ENCODE results near the gene PRCP.
"Not testable (repeated sequence)": the region's sequence is repeated elsewhere in the genome, so short reads cannot be mapped to it uniquely, and the experiment has no call there.

PRCP gene

DNA sequence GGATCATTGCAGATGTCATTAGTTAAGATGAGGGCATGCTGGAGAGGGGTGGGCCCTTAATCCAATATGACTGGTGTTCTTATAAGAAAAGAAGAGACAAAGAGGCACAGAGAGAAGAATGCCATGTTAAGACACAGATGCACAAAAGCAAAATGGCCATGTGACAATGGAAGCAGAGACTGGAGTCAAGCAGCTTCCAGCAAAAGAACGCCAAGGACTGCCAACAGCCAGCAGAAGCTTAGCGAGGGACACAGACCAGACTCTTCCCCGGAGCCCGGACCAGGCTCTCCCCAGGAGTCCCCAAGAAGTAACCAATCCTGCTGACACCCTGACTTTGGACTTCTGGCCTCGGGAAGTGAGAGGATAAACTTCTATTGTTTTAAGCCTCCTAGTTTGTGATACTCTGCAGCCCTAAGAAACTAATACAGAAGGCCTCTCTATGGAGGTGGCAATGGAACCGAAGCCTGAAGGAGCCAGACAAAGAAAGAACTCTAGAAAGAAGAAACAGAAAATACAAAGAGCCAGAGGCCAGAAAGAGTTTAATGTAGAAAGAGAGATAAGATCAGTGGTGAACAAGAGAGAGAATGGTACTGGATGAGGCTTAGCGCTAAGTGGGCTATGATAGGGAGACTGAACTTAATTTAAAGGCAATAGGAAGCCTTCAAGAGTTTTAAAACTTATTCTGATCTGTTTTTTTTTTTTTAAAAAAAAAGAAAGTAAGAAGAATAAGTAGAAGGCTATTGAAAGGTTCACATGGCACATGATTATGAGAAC lies 27.7 kb downstream of the PRCP start:
- no peak for DNase-seq (ENCODE audit: low read depth, low spot score)

DNA sequence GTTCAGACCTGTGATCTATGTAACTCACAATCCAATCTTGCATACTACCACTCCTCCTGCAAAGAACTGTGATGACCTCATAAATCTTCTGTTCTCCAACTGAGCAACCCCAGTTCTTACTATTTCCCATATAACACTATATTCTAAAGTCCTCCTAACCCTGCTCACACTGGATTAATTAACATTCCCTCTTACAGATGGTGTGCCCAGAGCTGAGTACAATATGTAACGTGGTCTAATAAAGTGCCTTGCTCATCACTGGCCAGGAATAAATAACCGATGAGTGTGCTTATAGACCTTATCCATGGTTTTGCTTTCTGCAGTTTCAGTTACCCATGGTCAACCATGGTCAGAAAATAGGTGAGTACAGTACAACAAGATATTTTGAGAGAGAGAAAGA lies 28.6 kb downstream of the PRCP start:
- DNase-seq (ENCODE audit: low read depth, low spot score): no peak

DNA sequence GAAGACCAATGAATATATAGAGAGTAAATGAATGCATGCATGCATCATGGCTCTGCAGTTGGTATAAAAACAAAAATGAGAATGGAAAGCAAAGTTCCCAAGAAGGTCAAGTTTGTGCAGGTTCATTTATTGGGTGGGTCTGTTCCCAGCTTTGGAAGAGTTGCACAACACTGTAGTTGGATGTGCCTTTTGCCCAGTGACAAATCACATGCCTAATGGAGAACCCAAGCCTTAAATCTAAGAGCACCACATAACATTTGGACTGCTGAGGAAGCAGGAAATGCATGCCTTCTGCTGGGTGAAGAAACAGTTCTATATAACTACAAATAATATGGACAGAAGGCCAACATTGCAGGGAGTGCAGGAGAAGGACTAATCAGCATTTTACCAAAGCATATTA lies 30.6 kb downstream of the PRCP start:
- no peak for DNase-seq (ENCODE audit: low read depth, low spot score)

DNA sequence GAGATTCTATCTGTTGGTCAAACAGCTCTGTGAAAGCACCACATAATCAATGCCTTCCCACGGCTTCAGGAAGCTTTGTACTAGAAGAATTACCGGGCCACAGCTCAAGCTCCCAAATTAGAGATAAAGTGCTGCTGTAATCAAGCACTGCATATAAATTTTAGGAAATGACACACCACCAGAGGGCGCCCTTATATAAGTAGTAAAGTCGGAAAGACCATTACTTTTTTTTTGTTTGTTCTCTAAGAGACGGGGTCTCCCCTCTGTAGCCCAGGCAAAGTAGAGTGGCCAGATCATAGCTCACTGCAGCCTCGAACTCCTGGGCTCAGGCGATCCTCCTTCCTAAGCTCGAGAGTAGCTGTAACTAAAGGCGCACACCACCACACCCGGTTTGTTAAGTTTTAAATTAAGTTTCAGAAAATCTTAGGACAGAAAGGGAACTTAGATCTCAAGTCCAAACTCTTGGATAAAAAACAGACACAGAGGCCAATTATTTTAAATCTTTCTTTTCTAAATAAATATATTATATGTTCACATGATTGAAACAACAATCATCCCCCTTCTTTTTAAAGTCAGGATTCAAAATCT lies 32.6 kb downstream of the PRCP start:
- peak; percentile 65 for DNase-seq (ENCODE audit: low read depth, low spot score)

DNA sequence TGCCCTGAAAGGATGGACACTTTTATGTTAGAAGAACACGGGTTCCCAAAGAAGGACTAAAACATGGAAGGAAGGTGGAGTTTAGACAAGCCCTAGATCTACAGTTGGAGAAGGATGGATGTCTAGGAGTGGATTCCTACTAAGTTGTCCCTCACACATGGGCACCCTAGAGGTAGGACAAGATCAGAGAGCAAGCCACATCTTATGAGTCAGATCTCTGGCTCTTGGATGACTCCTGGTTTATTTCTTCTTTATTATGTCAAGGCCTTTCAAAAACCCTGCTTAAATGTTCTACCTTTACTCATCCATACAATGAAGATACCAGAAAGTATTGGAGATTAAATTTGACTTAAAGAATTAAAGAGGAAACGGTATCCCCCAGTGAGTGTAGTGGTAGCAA lies 34.4 kb downstream of the PRCP start:
- DNase-seq (ENCODE audit: low read depth, low spot score): no peak

DNA sequence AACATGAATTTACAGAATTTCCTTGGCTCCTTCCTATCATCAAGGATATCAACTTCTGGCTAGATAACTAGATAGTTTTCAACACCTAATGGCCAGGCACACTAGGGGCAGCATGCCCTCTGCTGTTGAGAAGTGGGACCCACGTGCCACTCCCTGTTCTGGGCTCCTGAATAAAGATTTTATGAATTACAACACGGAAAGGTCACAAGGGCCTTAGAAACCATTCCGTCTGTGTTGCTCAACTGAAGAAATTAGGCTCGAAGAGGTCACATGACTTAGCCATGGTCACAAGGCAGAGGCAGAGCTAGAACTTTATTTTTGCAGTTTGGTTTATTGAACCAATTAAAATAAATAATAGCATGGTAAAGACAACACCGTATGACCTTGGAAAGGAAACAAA lies 36.0 kb downstream of the PRCP start:
- no peak for DNase-seq (ENCODE audit: low read depth, low spot score)

DNA sequence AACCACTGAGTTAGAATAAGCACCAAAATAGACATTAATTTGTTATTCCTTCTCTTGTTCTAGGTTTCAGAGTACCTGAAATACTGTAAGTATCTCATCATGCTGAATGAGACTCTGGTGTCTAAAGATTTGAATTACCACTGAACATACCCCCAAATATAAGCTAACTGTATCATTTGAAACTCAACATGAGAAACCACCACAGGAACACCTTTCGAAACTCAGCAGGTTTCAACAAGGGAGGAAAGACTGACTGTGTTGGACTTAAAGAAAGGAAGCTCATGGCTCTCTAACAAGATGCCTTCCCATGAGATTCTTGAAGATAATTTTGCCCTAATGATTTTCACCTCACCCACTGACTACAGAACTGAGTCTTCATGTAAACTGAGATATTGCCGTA lies 37.0 kb downstream of the PRCP start:
- no peak for DNase-seq (ENCODE audit: low read depth, low spot score)

DNA sequence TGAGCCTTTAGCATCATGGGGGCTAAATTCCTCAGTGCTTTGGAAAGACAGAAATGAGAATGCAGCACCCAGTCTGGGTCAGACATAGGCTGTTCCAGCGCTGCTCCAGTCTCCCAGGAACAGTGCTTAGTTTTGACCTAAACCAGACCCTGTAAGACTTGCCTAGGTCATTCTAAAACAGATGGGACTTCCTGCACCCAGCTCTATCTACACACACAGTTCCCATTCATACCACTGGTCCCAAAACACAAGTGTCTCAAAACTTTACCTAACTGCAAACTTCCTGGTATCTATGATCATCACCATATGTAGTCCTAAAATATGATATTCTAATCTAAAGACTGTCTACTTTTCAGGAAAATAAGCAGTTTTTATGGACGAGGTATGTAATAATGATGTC lies 37.9 kb downstream of the PRCP start:
- DNase-seq (ENCODE audit: low read depth, low spot score): no peak

DNA sequence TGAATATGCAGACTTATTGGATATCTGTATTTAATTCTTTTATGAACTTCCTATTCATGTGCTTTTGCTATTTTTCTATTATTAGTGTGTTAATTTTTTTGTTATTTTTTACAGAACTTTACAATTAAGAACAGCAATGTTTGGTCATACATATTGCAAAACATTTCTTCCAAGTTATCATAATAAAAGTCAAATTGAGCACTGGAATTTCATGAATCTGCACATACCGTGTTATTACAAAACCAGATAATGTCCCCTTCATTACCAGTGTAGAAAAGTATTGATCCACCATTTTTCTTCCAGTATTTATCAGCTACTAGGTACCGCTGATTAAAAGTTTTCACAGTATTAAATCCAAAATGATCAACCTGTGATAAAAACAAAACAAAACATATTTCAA lies 40.5 kb downstream of the PRCP start:
- DNase-seq (ENCODE audit: low read depth, low spot score): no peak

DNA sequence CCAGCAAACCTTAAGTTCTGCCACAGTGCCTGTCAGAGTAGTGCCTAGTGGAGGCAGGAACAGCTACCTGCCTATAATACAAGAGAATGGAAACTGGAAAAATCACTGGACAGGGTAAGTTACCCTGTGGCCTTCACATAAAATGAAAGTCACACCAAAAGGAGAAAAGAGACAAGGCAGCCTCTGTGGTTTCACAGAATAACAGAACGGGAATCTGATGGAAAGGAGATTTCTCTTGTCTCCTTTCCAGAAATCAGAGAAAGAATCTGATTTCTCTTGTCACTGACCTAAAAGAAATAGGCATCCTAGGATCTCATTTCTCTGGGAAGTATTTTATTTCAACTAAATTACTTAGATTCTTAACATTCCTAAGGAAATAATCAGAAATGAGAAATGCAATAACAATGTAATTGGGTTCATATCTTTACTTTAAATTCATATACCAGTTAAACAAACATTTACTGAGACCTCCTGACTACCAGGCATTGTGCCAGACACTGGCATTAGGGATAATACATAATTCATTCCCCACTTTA lies 41.6 kb downstream of the PRCP start:
- no peak for DNase-seq (ENCODE audit: low read depth, low spot score)

DNA sequence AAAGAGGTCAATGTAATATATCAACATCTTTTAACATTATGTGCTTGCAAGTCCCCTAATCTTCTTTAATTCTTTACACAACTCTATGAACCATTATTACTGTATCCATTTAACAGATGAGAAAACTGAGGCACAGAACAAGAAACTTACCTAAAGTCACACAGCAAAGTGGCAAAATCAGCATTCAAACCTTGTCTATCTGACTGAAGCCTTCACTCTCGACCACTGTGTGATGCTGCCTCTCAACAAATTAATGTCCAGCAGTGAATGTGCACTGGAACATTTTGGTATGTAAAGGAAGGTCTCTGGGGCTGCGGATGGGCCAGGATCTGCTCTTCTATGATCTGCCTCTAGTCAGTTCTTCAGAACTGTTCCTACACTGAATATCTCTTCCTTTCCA lies 42.1 kb downstream of the PRCP start:
- no peak for DNase-seq (ENCODE audit: low read depth, low spot score)

DNA sequence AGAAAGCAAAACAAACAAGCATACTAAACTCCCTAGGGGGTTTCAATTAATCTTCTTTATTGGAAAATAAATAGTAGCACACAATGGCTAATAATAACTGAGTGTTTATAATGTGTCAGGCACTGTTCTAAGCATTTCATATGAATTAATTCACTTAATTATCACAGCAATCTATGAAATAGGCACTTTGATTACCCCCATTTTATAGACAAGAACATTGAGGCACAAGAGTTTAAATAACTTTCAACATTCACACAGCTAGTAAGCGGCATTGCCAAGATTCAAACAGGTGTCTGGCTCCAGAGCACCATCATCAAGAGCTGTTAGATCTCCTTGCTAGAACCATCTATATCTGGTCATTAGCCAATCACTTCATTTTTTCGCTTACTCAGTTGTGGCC lies 43.1 kb downstream of the PRCP start:
- DNase-seq (ENCODE audit: low read depth, low spot score): no peak

DNA sequence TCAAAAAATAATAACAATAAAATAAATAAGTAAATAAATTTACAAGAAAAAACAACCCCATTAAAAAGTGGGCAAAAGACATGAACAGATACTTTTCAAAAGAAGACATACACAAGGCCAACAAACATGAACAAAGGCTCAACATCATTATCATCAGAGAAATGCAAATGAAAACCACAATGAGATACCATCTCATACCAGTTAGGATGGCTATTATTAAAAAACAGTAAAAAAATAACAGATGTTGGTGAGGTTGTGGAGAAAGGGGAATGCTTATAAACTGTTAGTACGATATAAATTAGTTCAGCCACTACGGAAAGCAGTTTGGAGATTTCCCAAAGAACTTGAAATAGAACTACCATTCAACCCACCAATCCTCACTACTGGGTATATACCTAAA lies 44.6 kb downstream of the PRCP start:
- no peak for DNase-seq (ENCODE audit: low read depth, low spot score)

DNA sequence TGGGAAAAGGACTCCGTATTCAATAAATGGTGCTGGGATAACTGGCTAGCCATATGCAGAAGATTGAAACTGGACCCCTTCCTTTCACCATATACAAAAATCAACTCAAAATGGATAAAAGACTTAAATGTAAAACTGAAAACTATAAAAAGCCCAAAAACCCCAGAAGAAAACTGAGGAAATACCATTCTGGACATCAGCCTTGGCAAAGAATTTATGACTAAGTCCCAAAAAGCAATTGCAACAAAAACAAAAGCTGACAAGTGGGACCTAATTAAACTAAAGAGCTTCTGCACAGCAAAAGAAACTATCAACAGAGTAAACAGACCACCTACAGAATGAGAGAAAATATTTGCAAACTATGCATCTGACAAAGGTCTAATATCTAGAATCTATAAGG lies 45.3 kb downstream of the PRCP start:
- not testable (repeated sequence) for DNase-seq (ENCODE audit: low read depth, low spot score)

DNA sequence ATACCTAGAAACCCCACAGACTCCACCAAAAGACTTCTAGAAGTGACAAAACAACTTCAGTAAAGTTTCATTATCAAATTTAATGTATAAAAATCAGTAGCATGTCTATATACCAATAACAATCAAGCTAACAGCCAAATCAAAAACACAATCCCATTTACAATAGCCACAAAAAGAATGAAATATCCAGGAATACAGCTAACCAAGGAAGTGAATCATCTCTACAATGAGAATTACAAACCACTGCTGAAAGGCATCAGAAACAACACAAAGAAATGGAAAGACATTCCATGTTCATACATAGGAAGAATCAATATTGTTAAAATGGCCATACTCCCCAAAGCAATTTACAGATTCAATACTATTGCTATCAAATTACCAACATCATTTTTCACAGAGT lies 46.0 kb downstream of the PRCP start:
- DNase-seq (ENCODE audit: low read depth, low spot score): no peak

DNA sequence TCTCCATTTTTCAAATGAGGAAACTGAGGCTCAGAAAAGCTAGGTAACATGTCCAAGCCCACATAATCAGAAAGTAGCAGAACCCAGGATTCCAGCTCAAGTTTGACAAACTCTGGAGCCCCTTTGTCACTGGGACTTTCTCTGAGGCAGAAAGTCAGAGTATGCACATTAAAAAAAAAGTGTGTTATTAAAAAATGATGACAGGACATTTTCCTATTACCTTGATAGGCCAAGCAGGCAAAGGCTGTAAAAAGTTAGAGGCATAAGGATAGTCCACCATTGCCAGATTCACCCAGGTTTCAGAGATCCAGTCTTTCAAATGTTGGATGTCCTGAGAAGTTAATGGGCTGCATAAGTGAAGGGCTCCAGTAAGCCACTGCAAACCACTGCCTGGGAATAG lies 51.4 kb downstream of the PRCP start:
- no peak for DNase-seq (ENCODE audit: low read depth, low spot score)

DNA sequence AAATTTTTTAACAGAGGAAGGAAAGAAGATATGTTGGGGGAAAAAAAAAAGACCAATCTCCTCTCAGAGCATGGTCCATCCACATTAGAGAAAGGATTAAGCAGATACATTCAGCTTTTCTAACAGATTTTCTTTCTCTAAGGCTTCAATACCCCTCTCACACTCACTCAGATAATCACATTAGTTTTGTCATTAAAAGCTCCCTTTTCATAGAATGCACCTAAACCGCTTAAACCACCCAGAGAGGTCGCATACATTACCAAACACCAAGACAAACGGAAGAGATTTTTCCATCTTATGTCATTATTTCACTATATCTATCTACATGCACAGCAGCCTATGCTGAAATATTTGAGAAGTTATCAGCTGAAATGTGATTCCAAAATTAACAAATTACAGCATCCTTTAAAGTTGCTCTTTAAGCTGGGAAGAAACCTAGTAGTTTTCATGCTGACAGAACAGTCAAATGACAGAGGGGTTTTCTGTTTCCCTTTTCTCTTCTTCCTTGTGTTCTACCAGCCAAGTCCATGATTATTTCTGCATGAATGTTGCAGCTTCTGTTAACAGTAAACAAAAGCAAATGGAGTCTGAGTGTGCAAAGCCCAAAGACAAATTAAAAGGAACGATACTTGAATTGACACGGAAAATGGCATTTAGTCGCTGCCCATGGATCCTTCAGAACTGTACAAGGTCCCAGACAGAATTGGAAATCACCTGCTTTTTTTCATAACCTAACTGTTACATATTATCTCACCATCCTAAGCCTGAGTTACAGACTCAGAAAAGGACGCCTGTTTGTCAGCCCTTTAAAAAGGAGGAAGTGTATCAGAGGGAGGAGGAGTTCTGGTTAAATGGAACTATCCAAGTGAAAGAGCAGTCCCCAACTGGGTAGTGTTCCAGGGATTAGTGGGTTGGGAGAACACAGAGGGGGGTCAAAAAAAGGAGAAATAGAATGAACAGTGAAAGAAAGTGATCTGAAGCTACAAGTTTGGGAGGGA lies 54.6 kb downstream of the PRCP start:
- DNase-seq (ENCODE audit: low read depth, low spot score): no peak

DNA sequence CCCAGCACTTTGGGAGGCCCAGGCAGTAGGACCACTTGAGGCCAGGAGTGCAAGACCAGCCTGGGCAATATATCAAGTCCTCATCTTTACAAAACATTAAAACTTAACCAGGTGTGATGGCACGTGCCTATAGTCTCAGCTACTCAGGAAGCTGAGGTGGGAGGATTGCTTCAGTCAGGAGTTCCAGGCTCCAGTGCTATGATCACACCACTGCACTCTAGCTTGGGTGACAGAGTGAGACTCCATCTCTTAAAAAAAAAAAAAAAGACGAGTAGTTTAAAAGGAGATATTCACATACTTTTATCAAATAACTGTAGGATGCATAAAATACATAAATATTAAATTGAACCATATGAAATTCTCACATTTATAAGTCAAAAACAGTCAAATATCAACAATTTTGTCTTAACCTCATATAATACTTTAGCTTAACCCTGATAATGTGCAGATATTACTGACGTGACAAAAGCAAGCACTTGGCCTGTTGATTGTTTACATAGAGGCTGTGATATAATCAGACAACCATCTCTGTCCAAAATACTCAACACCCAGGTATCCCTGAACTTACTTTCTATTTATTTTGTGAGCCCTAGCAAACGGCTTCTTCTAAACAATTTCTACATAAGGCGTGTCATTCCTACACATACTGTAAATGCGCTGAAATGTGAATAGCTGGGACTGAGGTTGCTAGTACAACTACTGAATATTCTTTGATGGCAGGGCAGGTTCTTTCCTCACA lies 57.0 kb downstream of the PRCP start:
- DNase-seq (ENCODE audit: low read depth, low spot score): no peak

DNA sequence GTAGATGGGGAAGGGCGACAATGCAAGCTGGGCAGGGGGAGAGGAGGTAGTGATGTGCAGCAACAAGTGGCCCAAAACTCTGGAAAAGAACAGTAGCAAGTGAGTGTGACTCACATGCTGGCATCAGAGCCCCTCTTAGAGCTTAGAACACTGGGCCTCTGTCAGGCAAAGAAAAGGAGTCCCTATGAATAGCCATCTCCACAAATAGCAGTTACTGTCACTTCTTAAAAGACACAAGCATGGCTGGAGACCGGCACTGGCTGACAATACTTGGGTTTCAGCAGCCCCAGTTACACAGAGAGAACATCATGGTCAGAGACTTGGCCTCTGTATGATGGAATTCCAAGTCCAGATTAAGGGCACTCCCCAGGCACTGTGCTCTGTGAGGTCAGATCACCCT lies 58.2 kb downstream of the PRCP start:
- no peak for DNase-seq (ENCODE audit: low read depth, low spot score)

DNA sequence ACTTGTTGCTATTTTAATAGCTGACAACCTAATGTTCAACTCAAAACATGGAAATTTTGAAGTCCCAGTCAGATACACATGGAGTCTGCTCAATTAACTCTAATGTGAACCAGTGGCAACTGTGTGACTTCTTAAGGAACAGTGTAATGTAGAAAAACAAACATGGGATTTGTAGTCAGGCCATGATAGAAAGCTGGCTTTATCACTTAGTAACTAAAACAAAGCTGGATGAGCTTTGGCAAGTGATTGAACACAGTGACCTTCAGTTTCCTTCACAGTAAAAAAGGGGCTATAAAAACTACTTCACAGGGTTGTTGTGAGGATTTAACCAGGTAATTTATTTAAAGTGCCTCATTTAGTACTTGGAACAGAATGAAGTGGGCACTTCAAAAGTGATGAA lies 62.6 kb downstream of the PRCP start:
- no peak for DNase-seq (ENCODE audit: low read depth, low spot score)

DNA sequence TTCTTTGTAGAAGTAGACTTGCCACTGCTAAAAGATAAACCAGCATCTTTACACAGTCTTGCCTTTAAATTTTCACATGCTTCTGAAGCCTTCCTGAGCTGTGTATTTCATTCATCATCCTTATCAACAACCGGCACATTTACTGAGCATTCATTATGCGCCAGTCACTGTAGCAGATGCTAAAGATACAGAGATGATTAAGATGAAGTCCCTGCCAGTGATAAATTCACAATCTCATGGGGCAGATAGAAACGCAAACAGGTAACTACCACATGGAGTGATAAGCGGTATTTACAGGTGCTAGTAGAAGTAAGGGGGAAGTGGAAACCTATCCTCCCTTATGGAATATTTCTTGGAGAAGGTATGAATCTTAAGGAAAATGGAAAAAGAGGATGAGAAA lies 67.2 kb downstream of the PRCP start:
- DNase-seq (ENCODE audit: low read depth, low spot score): no peak

DNA sequence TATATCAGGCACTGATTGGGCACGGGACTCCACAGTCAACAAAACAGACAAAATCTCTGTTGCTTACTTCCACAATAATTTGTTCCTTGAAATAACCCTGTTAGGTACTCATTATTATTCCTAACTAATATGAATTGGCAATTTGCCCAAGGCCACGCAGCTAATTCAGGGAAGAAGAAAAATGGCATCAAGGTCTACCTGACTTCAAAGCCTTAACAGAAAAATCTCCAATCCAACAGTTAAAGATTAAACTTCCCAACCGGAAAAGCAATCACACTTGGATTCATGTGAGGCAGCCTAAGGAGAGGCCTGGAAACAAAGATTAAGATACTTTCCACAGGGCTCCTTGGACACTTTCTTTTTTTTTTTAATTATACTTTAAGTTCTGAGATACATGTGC lies 68.9 kb downstream of the PRCP start:
- no peak for DNase-seq (ENCODE audit: low read depth, low spot score)

Measured in activated CD4-positive, CD25-positive, alpha-beta regulatory T cell treated with anti-CD3 and anti-CD28 coated beads, Interleukin-2, amount 50 U/mL, for 16 hours (primary cell).